Liver (tissue), 9 donors: ENCODE data around the gene GPAT2. TPM values are rescaled to one million over a fixed set of nuclear protein-coding genes. Genes with fewer than 3 reads are reported as not detected.
"Not testable (repeated sequence)": the region's sequence is repeated elsewhere in the genome, so short reads cannot be mapped to it uniquely, and the experiment has no call there.

Experiments
- DNase-seq: peaks from one replicate; pipeline ENCODE4 v3.0.0-alpha.2; 2017; ENCODE audit warnings: low spot score
- H3K27ac ChIP-seq, 2 donors: one replicate each; pipeline ENCODE4 v1.7.0; 2013; ENCODE audit warnings: inconsistent platforms in 2 of 2, low read length in 2 of 2, control low read depth in 1 of 2, low read depth in 1 of 2, mild to moderate bottlenecking in 1 of 2
- H3K27me3 ChIP-seq, 4 donors: one replicate each; pipeline versions ENCODE4 v1.6.1 to v1.7.0; 2013; ENCODE audit warnings: low read length in 3 of 4, inconsistent platforms in 1 of 4, mild to moderate bottlenecking in 1 of 4, moderate library complexity in 1 of 4; ENCODE audit not compliant: control insufficient read depth in 4 of 4, insufficient read depth in 4 of 4
- H3K36me3 ChIP-seq, 4 donors: one replicate each; pipeline versions ENCODE4 v1.6.1 to v1.7.0; 2013; ENCODE audit warnings: low read length in 3 of 4, mild to moderate bottlenecking in 3 of 4, low read depth in 1 of 4, moderate library complexity in 1 of 4; ENCODE audit not compliant: control insufficient read depth in 4 of 4, insufficient read depth in 3 of 4
- H3K4me1 ChIP-seq, 4 donors: one replicate each; pipeline versions ENCODE4 v1.6.1 to v1.7.0; 2013; ENCODE audit warnings: low read length in 3 of 4, mild to moderate bottlenecking in 3 of 4, moderate library complexity in 1 of 4; ENCODE audit not compliant: control insufficient read depth in 4 of 4, insufficient read depth in 4 of 4
- H3K4me3 ChIP-seq, 3 donors: one replicate each; pipeline versions ENCODE4 v1.6.1 to v1.7.0; 2013; ENCODE audit warnings: low read length in 3 of 3, control low read depth in 1 of 3, low read depth in 1 of 3, mild to moderate bottlenecking in 1 of 3
- H3K9ac ChIP-seq, 2 donors: one replicate each; pipeline ENCODE4 v1.7.0; 2013; ENCODE audit warnings: low read length in 2 of 2, mild to moderate bottlenecking in 2 of 2, moderate library complexity in 2 of 2, control low read depth in 1 of 2, low read depth in 1 of 2
- H3K9me3 ChIP-seq, 4 donors: one replicate each; pipeline versions ENCODE4 v1.6.1 to v1.7.0; 2013; ENCODE audit warnings: low read length in 3 of 4; ENCODE audit not compliant: control insufficient read depth in 4 of 4
- SP1 ChIP-seq: IDR thresholded peaks from 2 replicates; pipeline ENCODE4 v1.6.1; 2018; ENCODE audit warnings: antibody characterized with exemption, mild to moderate bottlenecking
- WGBS: extraction: QIAGEN DNeasy Blood & Tissue Kit; methylation state at CpG from one replicate; pipeline ENCODE4 v1.1.7; 2013; 5-methylcytosine and 5-hydroxymethylcytosine counted together
- polyA plus RNA-seq, 2 donors: library from polyadenylated mRNA; stranded (reverse) in 1 of 2; unstranded in 1 of 2; fragments of 200-250 nt in 1 of 2; fragments of >200 nt in 1 of 2; fragmentation: Nextera tagmentation in 1 of 2; extraction: Ambion mirVana in 1 of 2; gene quantifications; one replicate each; pipeline versions ENCODE4 v1.2.1 to v1.2.3, GENCODE V29; 2013 to 2015
- total RNA-seq, 2 donors: library from RNA; depleted of rRNA; stranded (reverse); fragments of >200 nt; gene quantifications; one replicate each; pipeline ENCODE4 v1.2.3, GENCODE V29; 2014
- donor health status: healthy.
- donor health status: healthy.
- donor health status: healthy.
- donor health status: healthy.
- donor health status: healthy.

The GPAT2 gene
- total and polyA plus RNA-seq, 4 donors, result 0.33 to 3.1 (median 0.51) TPM

GRCh38 chr2:96012086-96012791 is 22.5 kb downstream of the GPAT2 start:
- H3K27me3 ChIP-seq, H3K4me1 ChIP-seq, H3K4me3 ChIP-seq, H3K9ac ChIP-seq, H3K36me3 ChIP-seq, DNase-seq, H3K27ac ChIP-seq, H3K9me3 ChIP-seq: not testable (repeated sequence)
- 95% methylated on average over 8 of the region's 8 CpGs for WGBS

GRCh38 chr2:96011129-96011455 is 23.6 kb downstream of the GPAT2 start:
- not testable (repeated sequence) for H3K9ac ChIP-seq, H3K27me3 ChIP-seq, H3K4me3 ChIP-seq, H3K4me1 ChIP-seq, H3K27ac ChIP-seq, DNase-seq, H3K9me3 ChIP-seq, H3K36me3 ChIP-seq
- 68% methylated on average over 4 of the region's 4 CpGs for WGBS

GRCh38 chr2:96010320-96011128 is 24.2 kb downstream of the GPAT2 start:
- not testable (repeated sequence) for H3K9me3 ChIP-seq, H3K36me3 ChIP-seq, H3K9ac ChIP-seq, H3K4me1 ChIP-seq, H3K27me3 ChIP-seq
- under 1% methylated on average over 34 of the region's 65 CpGs for WGBS
- peak; percentile 94 for DNase-seq
- TF ChIP-seq SP1, result peak; percentile 24
- Histone ChIP-seq H3K4me3 (peak overlapping the region in 1 of 3 donors; percentile 41), H3K27ac (peak overlapping the region in 1 of 2 donors; percentile 7)

- H3K4me1 ChIP-seq, H3K36me3 ChIP-seq, H3K9ac ChIP-seq, H3K9me3 ChIP-seq, DNase-seq, H3K4me3 ChIP-seq, H3K27ac ChIP-seq, H3K27me3 ChIP-seq: not testable (repeated sequence)
- WGBS, result 42% methylated on average over 10 of the region's 10 CpGs
Measured at GRCh38 chr2:96009833-96010232, 24.9 kb downstream of the GPAT2 start.

GRCh38 chr2:96008051-96008450 is 26.7 kb downstream of the GPAT2 start:
- H3K36me3 ChIP-seq, H3K4me3 ChIP-seq, H3K9ac ChIP-seq, H3K27me3 ChIP-seq, DNase-seq, H3K27ac ChIP-seq, H3K4me1 ChIP-seq, H3K9me3 ChIP-seq: not testable (repeated sequence)
- WGBS, result 70% methylated on average over 6 of the region's 6 CpGs

GRCh38 chr2:96006248-96006647 is 28.5 kb downstream of the GPAT2 start:
- H3K27ac ChIP-seq, H3K9me3 ChIP-seq, H3K9ac ChIP-seq, H3K27me3 ChIP-seq, H3K4me3 ChIP-seq, DNase-seq, H3K4me1 ChIP-seq, H3K36me3 ChIP-seq: not testable (repeated sequence)
- 89% methylated on average over 5 of the region's 5 CpGs for WGBS
